Neutrophil (primary cell): ENCODE measurements around the gene SV2B.

Source experiments
- H3K27ac ChIP-seq: fragments of 200-600 bp; sonication (generic); 2 replicates; pipeline ENCODE4 v1.5.1; 2016; ENCODE audit warnings: mild to moderate bottlenecking, moderate library complexity
- H3K27me3 ChIP-seq: fragments of 200-600 bp; sonication (generic); 2 replicates; pipeline ENCODE4 v1.6.0; 2016; ENCODE audit warnings: mild to moderate bottlenecking
- H3K36me3 ChIP-seq: fragments of 200-600 bp; sonication (generic); 2 replicates; pipeline ENCODE4 v1.5.1; 2017
- H3K4me1 ChIP-seq, 2 experiments: fragments of 200-600 bp in 1 of 2; sonication (generic) in 1 of 2; 1 replicate in 1 of 2; 2 replicates in 1 of 2; pipeline versions ENCODE4 v1.5.1 to v1.6.1; 2013 to 2016; ENCODE audit warnings: low read depth in 1 of 2, low read length in 1 of 2, mild to moderate bottlenecking in 1 of 2, moderate library complexity in 1 of 2; ENCODE audit not compliant: control insufficient read depth in 1 of 2, insufficient read depth in 1 of 2
- H3K4me3 ChIP-seq, 2 experiments: fragments of 200-600 bp in 1 of 2; sonication (generic) in 1 of 2; 1 replicate in 1 of 2; 2 replicates in 1 of 2; pipeline ENCODE4 v1.5.1; 2013 to 2016; ENCODE audit warnings: low read depth in 1 of 2, low read length in 1 of 2, mild to moderate bottlenecking in 1 of 2, moderate library complexity in 1 of 2
- H3K9me3 ChIP-seq: fragments of 200-600 bp; sonication (generic); 2 replicates; pipeline ENCODE4 v1.5.1; 2016
- CTCF ChIP-seq: fragments of 200-600 bp; sonication (generic); IDR thresholded peaks from 2 replicates; pipeline ENCODE4 v1.5.1; 2016; ENCODE audit warnings: antibody characterized with exemption

Gene SV2B

GRCh38 chr15:91294795-91295194, 194.7 kb downstream of the SV2B start:
- Histone ChIP-seq H3K4me3 (no peak overlapping the region), H3K27me3 (peaks cover 4% of the 10 kb centered on the region), H3K4me1 (no peaks in the 10 kb centered on the region), H3K9me3 (no peaks in the 10 kb centered on the region), H3K27ac (no peak overlapping the region), H3K36me3 (no peaks in the 10 kb centered on the region)
- TF ChIP-seq CTCF: no peak

DNA sequence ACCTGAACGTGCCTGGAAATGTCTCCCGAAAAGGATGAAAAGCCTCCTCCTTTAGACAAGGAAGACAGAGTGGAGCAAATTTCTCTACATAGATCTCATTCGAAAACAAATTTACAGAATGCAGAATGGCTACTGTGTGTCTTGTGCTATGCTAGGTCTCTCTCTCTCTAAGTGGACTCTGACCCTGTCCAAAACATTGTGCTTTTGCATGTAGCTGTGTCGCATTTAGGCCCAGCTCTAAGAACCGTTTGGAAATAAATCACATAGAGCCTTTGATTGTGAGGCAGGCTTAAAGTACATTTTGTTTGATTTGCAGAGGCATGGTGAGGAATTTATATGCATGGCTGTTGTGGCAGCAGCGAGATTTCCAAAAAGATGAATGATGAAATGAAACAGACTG, 198.0 kb downstream of the SV2B start:
- Histone ChIP-seq H3K4me1 (peaks cover 3 to 7% of the 10 kb centered on the region in 2 experiments), H3K4me3 (no peak overlapping the region), H3K27me3 (peaks cover 19% of the 10 kb centered on the region), H3K9me3 (no peaks in the 10 kb centered on the region), H3K36me3 (no peaks in the 10 kb centered on the region), H3K27ac (no peak overlapping the region)
- TF ChIP-seq CTCF: no peak

- peak; percentile 68 for TF ChIP-seq CTCF
- H3K4me3 ChIP-seq: no peak overlapping the region
- H3K27ac ChIP-seq: no peak overlapping the region
- no peaks in the 10 kb centered on the region for H3K36me3 ChIP-seq
- H3K4me1 ChIP-seq: peaks cover 29 to 42% of the 10 kb centered on the region in 2 experiments
- H3K9me3 ChIP-seq: no peaks in the 10 kb centered on the region
- peaks cover 45% of the 10 kb centered on the region for H3K27me3 ChIP-seq
These were observed 202.8 kb downstream of the SV2B start for GRCh38 chr15:91302588-91303439.

GRCh38 chr15:91304210-91304609, 204.2 kb downstream of the SV2B start:
- H3K27ac ChIP-seq: no peak overlapping the region
- no peak for TF ChIP-seq CTCF
- H3K9me3 ChIP-seq: no peaks in the 10 kb centered on the region
- no peak overlapping the region for H3K4me3 ChIP-seq
- peaks cover 43 to 56% of the 10 kb centered on the region in 2 experiments for H3K4me1 ChIP-seq
- H3K36me3 ChIP-seq: no peaks in the 10 kb centered on the region
- peaks cover 45% of the 10 kb centered on the region for H3K27me3 ChIP-seq

DNA sequence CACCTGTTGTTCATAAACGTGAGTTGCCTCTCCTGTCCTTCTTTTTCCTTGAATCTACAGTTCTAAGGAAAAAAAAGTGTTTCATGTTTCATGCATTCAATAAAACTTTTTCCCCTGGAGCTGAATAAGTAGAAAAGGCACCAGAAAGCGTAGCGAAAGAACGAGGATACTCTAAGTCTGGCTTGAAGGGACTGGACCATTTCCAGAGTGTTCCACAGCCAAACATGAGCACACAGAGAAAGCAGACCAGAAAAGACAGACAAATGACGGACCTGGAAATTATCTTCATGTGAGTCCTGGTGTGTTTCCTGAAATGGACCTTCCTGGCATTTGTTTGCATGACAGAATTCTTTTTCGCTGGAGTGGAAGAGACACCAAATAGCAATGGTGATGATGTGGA, 204.7 kb downstream of the SV2B start:
- Histone ChIP-seq H3K4me3 (no peak overlapping the region), H3K27me3 (peaks cover 45% of the 10 kb centered on the region), H3K4me1 (peaks cover 49 to 62% of the 10 kb centered on the region in 2 experiments), H3K36me3 (no peaks in the 10 kb centered on the region), H3K9me3 (no peaks in the 10 kb centered on the region), H3K27ac (no peak overlapping the region)
- TF ChIP-seq CTCF: no peak
